BLaER1 treated with 17β-estradiol and CSF1 and Interleukin-3, amounts not matched to agents 10 nM and 100 nM (cell line): ENCODE results near the gene GPR137.

Experiments
- H3K27ac ChIP-seq, 11 experiments: shearing (Covaris generic); formaldehyde crosslinking; 2 replicates each; pipeline ENCODE4 v1.8.1; 2022
- H3K27me3 ChIP-seq, 11 experiments: shearing (Covaris generic); formaldehyde crosslinking; 2 replicates each; pipeline ENCODE4 v1.8.1; 2022
- H3K36me3 ChIP-seq, 11 experiments: shearing (Covaris generic); formaldehyde crosslinking; 2 replicates each; pipeline ENCODE4 v1.8.1; 2022
- H3K4me1 ChIP-seq, 10 experiments: shearing (Covaris generic); formaldehyde crosslinking; 2 replicates each; pipeline ENCODE4 v1.8.1; 2022
- H3K4me2 ChIP-seq, 11 experiments: shearing (Covaris generic); formaldehyde crosslinking; 2 replicates each; pipeline ENCODE4 v1.8.1; 2022
- H3K4me3 ChIP-seq, 10 experiments: shearing (Covaris generic); formaldehyde crosslinking; 2 replicates each; pipeline ENCODE4 v1.8.1; 2022
- H3K9ac ChIP-seq, 11 experiments: shearing (Covaris generic); formaldehyde crosslinking; 2 replicates each; pipeline ENCODE4 v1.8.1; 2022
- H3K9me3 ChIP-seq, 11 experiments: shearing (Covaris generic); formaldehyde crosslinking; replicated peaks in 1 of 11; 2 replicates each; pipeline ENCODE4 v1.8.1; 2022
- H4K20me1 ChIP-seq, 11 experiments: shearing (Covaris generic); formaldehyde crosslinking; 2 replicates each; pipeline ENCODE4 v1.8.1; 2022
- Cebpa-rat ChIP-seq, 11 experiments: shearing (Covaris generic); IDR thresholded peaks; 2 replicates each; pipeline ENCODE4 v1.8.1; 2022

GPR137 gene

DNA sequence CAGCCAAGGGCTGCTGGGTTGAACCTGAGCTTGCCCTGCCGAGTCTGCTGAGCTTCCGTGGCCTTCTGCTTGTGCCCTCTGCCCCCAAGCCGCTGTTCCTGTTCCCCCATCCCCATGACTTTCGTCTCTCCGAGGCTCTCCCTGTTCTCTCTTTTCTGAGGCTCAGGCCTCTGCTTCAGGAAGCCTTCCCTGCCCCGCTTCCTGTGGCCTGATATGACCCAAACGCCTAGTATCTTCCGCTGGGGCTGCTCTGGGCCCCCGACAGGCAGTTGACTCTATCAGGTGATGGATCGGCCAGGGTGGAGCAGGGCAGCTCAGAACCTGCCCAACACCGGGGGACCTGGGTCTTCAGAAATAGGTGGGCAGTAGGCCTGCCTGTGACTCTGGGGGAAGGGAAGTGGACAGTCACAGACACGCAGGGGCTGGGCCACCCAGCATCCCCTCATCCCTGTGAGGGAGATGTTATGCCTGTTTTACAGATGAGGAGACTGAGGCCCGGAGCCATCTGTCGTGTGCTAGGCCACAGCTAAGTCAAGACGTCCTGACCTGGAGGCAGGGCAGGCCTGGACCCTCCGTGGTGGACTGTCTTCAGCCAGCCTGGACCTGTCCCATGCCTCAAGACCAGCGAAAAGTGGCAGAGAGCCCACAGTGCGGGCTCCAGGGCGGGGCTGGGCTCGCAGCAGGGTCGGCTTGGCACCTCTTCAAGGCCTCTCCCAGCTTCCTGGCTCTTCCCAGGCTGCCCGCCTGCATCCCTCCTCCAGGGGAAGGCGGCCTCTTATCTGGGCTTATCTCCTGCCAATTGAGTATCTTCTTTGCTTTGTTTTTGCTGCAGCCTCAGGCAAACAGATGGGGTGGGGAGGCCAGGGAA, 17.4 kb upstream of the GPR137 start:
- Histone ChIP-seq H3K27me3 (no peaks in the 10 kb centered on the region), H3K4me3 (peak overlapping the region; percentile 68 to 82 (median 74)), H3K9ac (peak overlapping the region; percentile 88 to 96 (median 92)), H3K27ac (peak overlapping the region; percentile 87 to 98 (median 96)), H3K36me3 (peaks cover 9 to 46% (median 35%) of the 10 kb centered on the region in 11 experiments), H4K20me1 (peaks cover 0 to 27% (median 0%) of the 10 kb centered on the region in 11 experiments; a peak in 4 of 22 replicates), H3K4me2 (peak overlapping the region; percentile 83 to 99 (median 96)), H3K9me3 (no peaks in the 10 kb centered on the region), H3K4me1 (peaks cover 66 to 81% (median 75%) of the 10 kb centered on the region in 10 experiments)
- TF ChIP-seq Cebpa-rat (IDR thresholded peaks at IDR 0.05): no peak

DNA sequence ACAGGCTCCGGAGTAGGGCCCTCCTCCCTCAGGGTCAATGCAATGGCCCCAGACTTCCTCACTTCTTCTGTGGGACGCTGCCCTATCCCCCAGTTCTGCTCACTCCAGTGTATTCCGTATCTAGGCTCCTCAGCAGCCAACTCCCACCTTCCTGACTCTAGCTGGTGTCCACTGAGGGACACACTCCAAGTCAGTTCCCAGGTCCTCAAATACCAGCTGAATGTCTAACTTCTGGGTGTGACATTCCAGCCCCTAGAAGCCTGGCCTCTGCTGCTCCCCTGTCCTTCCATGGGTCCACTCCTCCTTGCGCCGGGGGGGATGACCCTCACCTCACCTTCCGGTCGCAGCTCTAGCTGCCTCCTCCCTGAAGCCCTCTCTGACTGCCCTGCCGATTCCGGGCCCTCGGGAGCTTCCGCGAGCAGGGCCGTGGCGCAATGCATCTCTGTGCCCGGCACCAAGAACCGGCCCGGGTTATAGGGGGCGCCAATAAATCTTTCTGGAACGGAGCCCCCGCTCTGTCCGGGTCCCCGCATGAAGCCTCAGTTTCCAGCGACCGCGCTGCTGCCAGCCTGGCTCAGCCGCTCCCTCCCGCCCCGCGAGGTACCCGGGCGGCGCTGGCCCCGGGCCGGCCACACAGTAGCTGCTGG, 16.6 kb upstream of the GPR137 start:
- Histone ChIP-seq H3K4me3 (peak overlapping the region; percentile 68 to 82 (median 74)), H3K9ac (peak overlapping the region; percentile 88 to 96 (median 92)), H3K27ac (peak overlapping the region; percentile 87 to 98 (median 96)), H3K9me3 (no peaks in the 10 kb centered on the region), H4K20me1 (peaks cover 0 to 20% (median 0%) of the 10 kb centered on the region in 11 experiments; a peak in 3 of 22 replicates), H3K4me2 (peak overlapping the region; percentile 83 to 99 (median 96)), H3K27me3 (no peaks in the 10 kb centered on the region), H3K4me1 (peaks cover 62 to 74% (median 68%) of the 10 kb centered on the region in 10 experiments), H3K36me3 (peaks cover 1 to 45% (median 29%) of the 10 kb centered on the region in 11 experiments; a peak in 16 of 22 replicates)
- peak in 1 of 11 experiments; percentile 9; a peak in 1 of 22 replicates for TF ChIP-seq Cebpa-rat (IDR thresholded peaks at IDR 0.05)

DNA sequence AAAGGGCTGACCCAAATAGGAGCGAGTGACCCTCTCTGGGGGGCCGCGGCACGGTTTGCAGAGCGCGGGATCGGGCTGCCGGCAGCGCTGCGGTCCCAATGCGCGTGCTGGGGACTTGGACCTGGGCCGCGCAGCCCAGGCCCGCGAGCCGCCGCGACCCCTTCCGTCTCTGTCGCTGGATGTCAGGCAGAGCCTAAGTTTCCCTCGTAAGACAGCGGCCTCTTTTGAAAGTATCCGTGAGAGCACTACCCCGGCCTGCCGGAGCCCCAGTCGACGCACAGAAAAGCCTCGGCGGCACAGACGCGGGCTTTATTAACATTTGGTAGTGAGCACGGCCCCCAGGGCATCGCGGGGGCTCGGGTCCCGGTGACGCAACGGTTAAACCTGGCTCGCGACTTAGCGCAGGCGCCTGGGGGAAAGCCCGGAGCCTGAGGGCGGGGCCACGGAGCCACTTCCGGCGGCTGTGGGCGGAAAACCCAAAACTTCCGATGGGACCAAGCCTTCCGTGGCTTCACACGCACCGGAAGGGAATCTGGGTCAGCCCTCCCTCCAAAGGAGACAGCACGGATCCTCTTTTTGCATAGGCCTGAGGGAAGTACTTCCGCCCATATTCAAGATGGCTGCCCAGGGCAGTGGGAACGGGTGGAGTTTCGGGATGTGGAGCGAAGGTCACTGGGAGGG, 16.0 kb upstream of the GPR137 start:
- H3K4me1 ChIP-seq: peaks cover 55 to 67% (median 61%) of the 10 kb centered on the region in 10 experiments
- H3K4me2 ChIP-seq: peak overlapping the region; percentile 87 to 99 (median 96)
- peak in 9 of 11 experiments; percentile 28 to 92 (median 73); a peak in 15 of 22 replicates for TF ChIP-seq Cebpa-rat (IDR thresholded peaks at IDR 0.05)
- peaks cover 0 to 42% (median 23%) of the 10 kb centered on the region in 11 experiments; a peak in 13 of 22 replicates for H3K36me3 ChIP-seq
- peak overlapping the region; percentile 68 to 82 (median 74) for H3K4me3 ChIP-seq
- no peaks in the 10 kb centered on the region for H3K9me3 ChIP-seq
- peak overlapping the region; percentile 88 to 96 (median 92) for H3K9ac ChIP-seq
- H3K27me3 ChIP-seq: no peaks in the 10 kb centered on the region
- H3K27ac ChIP-seq: peak overlapping the region; percentile 87 to 98 (median 96)
- peaks cover 0 to 14% (median 0%) of the 10 kb centered on the region in 11 experiments; a peak in 2 of 22 replicates for H4K20me1 ChIP-seq

DNA sequence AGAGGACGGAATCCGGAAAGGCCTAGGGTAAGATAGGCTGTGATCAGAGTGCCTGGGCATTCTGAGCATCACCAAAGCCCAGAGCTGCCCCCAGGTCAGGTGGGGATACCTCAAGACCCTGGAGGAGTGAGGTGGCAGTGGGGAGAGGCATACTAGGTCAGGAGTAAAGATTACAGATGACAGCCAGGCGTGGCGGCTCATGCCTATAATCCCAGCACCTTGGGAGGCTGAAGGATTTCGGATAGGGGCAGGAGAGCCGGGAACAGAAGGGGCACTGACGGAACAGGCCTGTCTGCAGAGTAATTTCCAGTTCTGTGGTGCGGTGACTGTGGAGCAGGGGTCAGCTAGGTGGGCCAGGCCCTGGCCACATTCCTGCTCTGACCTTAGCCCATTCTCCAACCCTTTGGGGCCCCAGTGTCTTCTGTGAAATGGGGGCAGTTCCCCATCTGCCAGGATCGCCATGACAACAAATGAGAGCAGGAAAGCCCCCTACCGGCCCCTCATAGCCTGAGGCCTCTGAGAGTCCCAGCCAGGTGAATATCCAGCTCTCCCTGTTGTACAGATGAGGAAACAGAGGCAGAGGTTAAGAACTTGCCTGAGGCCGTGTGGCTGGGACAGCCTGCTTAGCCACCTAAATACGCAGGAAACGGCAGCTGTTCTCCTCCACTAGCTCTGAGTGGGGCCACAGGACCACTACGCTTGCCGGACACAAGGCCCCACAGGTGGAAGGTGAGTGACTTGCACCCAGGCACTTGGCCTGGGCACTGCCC, 10.4 kb upstream of the GPR137 start:
- Histone ChIP-seq H3K4me1 (peaks cover 22 to 44% (median 26%) of the 10 kb centered on the region in 10 experiments), H4K20me1 (peaks cover 0 to 8% (median 0%) of the 10 kb centered on the region in 11 experiments; a peak in 2 of 22 replicates), H3K36me3 (peaks cover 17 to 62% (median 39%) of the 10 kb centered on the region in 11 experiments; a peak in 21 of 22 replicates), H3K4me2 (no peak overlapping the region), H3K27me3 (no peaks in the 10 kb centered on the region), H3K9ac (0 out of 22 replicates have a peak overlapping the region, but pooled peaks of 1 of the 11 experiments have one; percentile 18), H3K27ac (no peak overlapping the region), H3K4me3 (no peak overlapping the region), H3K9me3 (no peaks in the 10 kb centered on the region)
- no peak for TF ChIP-seq Cebpa-rat (IDR thresholded peaks at IDR 0.05)

DNA sequence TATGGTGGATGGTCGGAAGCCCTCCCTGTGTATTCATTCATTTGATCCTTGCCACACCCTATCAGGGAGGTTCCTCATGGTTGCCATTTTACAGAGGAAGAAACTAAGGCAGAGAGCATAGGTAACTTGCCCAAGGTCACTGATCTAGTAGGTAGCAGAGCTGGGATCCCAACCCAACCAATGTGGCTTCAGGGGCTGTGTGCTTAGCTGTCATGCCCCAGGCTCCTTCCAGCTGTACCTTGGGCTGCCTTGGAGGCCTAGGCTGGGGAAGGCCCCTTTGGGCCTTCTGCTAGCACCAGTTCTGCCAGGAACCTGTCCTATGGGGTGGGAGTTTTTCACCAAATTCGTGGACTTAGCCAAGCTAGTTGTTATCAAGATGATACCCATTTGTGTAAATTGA, 9.8 kb upstream of the GPR137 start:
- Histone ChIP-seq H3K27ac (no peak overlapping the region), H4K20me1 (peaks cover 0 to 8% (median 0%) of the 10 kb centered on the region in 11 experiments; a peak in 2 of 22 replicates), H3K9ac (0 out of 22 replicates have a peak overlapping the region, but pooled peaks of 1 of the 11 experiments have one; percentile 18), H3K4me1 (peaks cover 22 to 44% (median 26%) of the 10 kb centered on the region in 10 experiments), H3K9me3 (no peaks in the 10 kb centered on the region), H3K4me3 (no peak overlapping the region), H3K27me3 (no peaks in the 10 kb centered on the region), H3K4me2 (0 out of 22 replicates have a peak overlapping the region, but pooled peaks of 1 of the 11 experiments have one; percentile 63), H3K36me3 (peaks cover 17 to 63% (median 39%) of the 10 kb centered on the region in 11 experiments; a peak in 21 of 22 replicates)
- TF ChIP-seq Cebpa-rat (IDR thresholded peaks at IDR 0.05): no peak

DNA sequence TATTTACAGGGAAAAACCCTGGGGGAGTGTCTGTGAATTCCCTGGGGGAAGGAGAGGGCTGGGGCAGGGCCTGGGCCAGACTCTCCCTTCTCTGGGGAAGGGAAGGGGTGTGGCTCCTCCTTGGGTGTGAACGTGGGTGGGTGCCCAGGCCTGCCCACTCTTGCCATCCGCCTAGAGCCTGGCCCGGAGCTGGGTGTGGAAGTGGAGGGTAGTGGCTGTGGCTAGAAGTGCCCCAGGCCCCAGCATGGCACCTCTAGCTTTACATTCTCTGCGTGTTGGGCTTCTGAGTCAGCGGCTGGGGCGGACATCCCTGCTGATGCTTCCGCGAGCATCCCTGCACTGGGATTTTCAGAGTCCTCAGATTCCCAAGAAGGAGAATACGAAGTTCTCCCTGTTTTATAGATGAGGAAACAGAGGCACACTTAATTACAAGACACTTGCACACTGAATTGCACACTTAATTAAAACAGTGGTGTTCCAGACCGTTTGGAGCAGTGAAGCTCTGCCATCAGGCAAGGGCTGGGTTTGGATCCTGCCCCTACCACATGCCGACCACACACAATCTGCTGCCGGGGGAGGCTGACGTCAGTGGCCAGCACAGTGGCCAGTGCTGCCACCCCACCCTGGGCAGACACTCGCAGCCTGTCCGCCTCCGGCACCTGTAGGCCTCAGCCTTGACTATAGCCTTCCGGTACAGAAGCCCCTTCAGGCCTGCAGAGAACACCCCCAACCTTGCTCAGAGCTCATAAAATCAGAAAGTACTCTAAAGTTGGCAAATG, 8.8 kb upstream of the GPR137 start:
- Histone ChIP-seq H3K36me3 (peaks cover 17 to 73% (median 40%) of the 10 kb centered on the region in 11 experiments; a peak in 21 of 22 replicates), H3K9ac (peak overlapping the region; percentile 6 to 62 (median 53); a peak in 19 of 22 replicates), H3K4me2 (peak overlapping the region; percentile 37 to 73 (median 66); a peak in 20 of 22 replicates), H3K9me3 (no peaks in the 10 kb centered on the region), H3K27me3 (no peaks in the 10 kb centered on the region), H3K4me3 (no peak overlapping the region), H4K20me1 (peaks cover 0 to 8% (median 0%) of the 10 kb centered on the region in 11 experiments; a peak in 2 of 22 replicates), H3K27ac (peak overlapping the region in 5 of 11 experiments; percentile 6 to 47 (median 28); a peak in 5 of 22 replicates), H3K4me1 (peaks cover 18 to 40% (median 22%) of the 10 kb centered on the region in 10 experiments)
- TF ChIP-seq Cebpa-rat (IDR thresholded peaks at IDR 0.05): no peak

DNA sequence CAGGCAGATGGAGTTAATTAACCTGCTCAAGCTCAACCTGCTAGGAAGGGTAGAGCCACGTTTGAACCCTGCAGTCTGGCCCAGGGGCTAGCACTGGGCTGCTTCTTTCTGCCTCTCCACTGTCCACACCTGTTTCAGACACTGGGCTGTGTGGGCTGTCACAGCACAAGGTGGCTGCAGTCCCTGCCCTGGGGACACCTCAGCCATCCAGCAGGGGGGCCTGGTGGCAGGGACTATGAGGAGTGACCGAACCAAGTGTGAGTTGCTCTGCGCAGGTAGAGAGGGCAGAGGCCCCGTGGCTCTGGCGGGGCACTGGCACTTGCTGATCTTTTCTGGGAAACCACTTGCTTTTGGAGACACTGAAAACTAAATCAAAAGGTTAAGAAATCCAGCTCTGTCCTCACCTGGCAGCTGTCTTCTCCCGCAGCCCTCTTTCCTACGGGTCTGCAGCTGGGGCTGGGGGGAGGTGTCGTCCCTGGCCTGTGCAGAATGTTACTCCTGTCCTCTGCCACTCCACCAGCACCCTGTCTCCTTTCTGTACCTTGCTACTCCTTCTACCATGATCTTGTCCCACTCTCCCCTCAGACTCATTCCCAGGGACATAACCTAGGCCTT, 7.0 kb upstream of the GPR137 start:
- Histone ChIP-seq H3K4me2 (no peak overlapping the region), H3K27ac (no peak overlapping the region), H3K9ac (peak overlapping the region in 3 of 11 experiments; percentile 19 to 44 (median 24); a peak in 3 of 22 replicates), H3K36me3 (peaks cover 17 to 71% (median 49%) of the 10 kb centered on the region in 11 experiments; a peak in 21 of 22 replicates), H3K9me3 (no peaks in the 10 kb centered on the region), H4K20me1 (peaks cover 0 to 8% (median 0%) of the 10 kb centered on the region in 11 experiments; a peak in 2 of 22 replicates), H3K4me1 (peaks cover 14 to 31% (median 19%) of the 10 kb centered on the region in 10 experiments), H3K27me3 (no peaks in the 10 kb centered on the region), H3K4me3 (no peak overlapping the region)
- TF ChIP-seq Cebpa-rat (IDR thresholded peaks at IDR 0.05): no peak
